SW480 (cell line): ENCODE measurements around the gene ERLEC1.
"Not testable (repeated sequence)": the region's sequence is repeated elsewhere in the genome, so short reads cannot be mapped to it uniquely, and the experiment has no call there.

ENCODE experiments used
- DNase-seq: peaks from one replicate; pipeline ENCODE4 v3.0.0-alpha.2; 2016; ENCODE audit warnings: low spot score

The ERLEC1 gene

DNA sequence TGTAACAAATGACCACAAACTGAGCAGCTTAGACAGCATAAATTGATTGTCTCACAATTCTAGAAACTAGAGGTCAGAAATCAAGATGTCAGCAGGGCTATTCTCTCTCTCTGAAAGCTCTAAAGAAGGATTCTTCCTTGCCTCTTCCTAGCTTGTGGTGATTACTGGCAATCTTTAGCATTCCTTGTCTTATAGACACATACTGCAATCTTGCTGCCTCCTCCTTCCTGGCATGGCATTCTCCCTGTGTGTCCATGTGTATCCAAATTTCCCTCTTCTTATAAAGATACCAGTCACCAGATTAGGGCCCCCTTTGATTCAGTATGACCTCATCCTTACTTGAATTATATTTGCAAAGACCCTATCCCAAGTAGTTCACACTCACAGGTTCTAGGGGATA, 2.4 kb upstream of the ERLEC1 start:
- DNase-seq: no peak

DNA sequence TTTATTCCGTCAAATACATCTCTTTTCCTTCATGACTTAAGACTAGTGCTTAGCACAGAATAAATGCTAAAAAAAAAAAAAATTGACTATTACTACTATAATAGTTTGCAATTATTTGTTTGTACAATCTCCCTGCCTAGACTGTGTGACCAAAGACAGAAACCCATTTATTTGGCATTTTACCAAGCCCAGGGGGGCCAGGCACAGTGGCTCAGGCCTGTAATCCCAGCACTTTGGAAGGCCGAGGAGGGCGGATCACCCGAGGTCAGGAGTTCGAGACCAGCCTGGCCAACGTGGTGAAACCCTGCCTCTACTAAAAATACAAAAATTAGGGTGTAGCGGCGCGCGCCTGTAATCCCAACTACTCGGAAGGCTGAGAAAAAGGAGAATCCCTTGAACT, 1.5 kb upstream of the ERLEC1 start:
- no peak for DNase-seq

DNA sequence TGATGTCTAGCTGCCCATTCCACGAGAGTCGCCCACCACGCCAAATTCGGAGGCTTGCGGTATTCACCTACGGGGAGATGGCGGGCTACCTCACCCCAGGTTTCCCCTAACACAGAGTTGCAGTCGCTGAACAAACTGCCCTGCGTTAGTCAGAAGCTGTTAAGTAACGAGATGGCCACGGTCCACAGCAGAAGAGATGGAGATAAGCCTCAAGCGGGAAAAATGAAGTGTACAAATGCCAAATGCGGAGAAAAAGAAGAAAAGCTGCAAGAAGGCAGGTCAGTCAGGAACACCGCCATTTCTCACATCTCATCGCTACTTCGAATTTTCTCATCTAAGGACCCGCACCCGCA, 516 bp upstream of the ERLEC1 start:
- peak; percentile 25 for DNase-seq

DNA sequence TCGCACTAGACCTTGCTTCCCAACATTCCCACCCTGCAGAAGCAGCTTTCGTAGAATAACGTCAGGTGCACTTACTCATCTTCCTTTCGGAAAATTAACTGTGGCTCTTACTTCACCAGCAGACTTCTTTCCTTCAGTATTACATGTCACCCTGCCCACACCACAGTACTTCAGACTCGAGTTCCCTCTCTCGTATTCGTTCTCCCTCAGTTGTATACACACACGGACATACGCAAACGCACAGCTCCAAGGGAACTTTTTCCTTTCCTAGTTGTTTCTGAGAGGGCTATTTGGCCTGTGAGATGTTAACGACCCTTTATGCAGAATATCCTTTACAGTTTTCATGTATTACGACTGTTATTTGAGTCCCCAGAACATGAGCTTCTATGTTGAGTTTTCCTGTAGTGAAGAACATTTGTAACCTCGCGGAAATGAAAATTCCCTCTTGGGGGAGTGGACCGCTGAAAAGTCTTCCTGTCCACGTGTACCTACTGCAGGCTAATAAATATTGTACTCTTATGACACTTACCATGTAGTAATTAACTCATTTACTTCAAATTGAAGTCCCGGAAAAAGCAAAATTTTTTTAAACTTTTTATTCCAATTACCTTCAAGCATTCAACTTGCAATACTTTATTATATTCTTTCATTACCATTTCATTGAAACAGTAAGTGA, 908 bp downstream of the ERLEC1 start:
- DNase-seq: peak; percentile 46

- DNase-seq: no peak
These were observed 6.4 kb downstream of the ERLEC1 start for GRCh38 chr2:53793261-53793660.

DNA sequence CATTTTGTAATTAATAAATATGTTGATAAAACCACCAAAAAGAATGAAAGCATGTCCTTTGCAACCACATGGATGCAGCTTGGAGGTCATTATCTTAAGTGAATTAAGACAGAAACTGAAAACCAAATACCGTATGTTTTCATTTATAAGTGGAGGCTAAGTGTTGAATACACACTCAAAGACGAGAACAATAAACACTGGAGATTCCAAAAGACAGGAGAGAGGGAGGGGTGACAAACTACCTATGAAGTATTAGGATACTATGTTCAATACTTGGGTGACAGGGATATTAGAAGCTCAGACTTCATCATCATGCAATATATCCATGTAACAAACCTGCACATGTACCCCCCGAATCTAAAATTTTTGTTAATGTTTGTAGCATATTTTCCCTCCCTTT, 7.0 kb downstream of the ERLEC1 start:
- no peak for DNase-seq

- no peak for DNase-seq
These were observed 14.7 kb downstream of the ERLEC1 start for GRCh38 chr2:53801547-53801946.

- no peak for DNase-seq
These were observed 15.8 kb downstream of the ERLEC1 start for GRCh38 chr2:53802617-53803151.

- DNase-seq: no peak
These were observed 24.8 kb downstream of the ERLEC1 start for GRCh38 chr2:53811601-53812000.

- DNase-seq: no peak
These were observed 26.3 kb downstream of the ERLEC1 start for GRCh38 chr2:53813151-53813550.

DNA sequence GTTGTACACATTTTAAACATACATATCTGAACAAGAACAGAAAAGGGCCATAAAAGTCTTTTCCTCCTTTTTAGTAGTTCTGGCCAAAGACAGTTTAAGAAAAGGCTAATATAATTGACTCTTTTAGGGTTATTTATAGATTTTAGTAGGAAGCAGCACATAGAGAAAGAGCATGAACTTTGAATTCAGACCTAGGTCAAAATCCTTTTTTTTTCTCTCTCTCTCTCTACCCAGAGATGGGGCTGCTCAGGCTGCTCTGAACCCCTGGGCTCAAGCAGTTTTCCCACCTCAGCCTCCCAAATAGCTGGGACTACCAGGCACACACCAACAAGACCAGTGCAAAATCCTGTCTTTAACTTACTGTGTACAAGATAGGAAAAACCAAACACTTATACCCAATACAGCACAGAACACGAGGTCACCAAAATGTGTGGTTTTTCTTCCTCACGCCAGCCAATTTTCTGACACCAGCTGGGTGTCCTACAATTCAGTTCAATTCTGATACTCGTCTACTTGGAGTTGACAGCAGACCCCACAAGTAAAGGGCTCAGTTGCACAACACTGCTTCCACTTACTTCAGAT, 32.1 kb downstream of the ERLEC1 start:
- no peak for DNase-seq

GRCh38 chr2:53819634-53820033, 32.8 kb downstream of the ERLEC1 start:
- DNase-seq: no peak

DNA sequence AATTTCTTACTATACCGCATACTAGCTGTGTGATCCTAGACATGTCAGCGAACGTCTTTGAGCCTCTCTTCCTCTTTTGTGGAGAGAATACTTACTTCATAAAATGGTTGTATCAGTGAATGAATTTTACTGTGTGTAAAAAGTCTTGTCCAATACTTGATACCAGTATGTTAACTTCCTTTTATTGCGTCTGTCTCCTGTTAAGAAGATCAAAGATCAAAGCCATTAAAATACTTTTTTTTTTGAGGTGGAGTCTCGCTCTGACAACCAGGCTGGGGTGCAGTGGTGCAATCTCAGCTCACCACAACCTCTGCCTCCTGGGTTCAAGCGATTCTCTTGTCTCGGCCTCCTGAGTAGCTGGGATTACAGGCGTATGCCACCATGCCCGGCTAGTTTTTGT, 33.2 kb downstream of the ERLEC1 start:
- DNase-seq: no peak

DNA sequence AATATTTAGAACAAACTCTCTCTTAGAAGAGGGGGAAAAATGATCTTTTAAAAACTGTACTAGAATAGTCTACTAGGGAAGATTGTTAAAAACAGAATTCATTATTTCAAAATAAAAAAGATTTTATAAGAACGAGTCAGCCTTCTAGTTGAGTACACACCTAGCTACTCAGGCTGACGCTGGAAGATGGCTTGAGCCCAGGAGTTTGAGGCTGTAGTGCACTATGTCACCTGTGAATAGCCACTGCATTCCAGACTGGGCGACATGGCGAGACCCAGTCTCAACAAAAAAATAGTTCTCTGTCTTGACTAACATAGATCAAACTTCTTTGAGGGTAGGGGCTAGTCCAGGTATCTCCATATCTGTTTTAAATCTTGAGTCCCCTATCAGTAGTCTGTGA, 33.9 kb downstream of the ERLEC1 start:
- no peak for DNase-seq

DNA sequence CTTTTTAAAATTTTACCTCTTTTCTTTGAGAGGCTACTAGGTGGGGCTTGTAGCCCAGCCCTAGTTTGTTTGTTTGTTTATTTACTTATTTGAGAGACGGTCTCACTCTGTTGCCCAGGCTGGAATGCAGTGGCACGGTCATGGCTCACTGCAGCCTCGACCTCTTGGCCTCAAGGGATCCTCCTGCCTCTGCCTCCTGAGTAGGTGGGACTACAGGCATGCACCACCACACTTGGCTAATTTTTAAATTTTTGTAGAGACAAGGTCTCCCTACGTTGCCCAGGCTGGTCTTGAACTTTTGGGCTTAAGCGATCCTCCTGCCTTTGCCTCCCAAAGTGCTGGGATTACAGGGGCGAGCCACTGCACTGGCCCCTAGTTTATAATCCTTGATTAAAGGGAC, 35.0 kb downstream of the ERLEC1 start:
- DNase-seq: no peak

- DNase-seq: not testable (repeated sequence)
These were observed 36.8 kb downstream of the ERLEC1 start for GRCh38 chr2:53823639-53824038.

DNA sequence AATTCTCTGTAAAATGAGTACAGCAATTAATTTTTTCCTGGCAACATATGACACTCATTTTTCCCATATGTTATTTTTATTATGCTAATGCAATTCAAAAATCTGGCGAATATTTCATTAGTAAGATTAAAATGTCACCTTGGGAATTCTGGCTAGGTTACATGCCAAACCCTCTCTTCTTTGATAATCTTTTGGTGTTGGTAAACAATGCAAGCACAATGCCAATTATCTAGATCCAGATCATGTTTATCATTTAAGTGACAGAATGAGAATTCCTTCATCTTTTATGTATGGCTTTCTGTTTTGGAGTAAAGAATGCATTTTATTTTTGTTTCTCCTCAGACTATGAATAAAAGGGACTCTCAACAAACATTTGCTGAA, 39.2 kb downstream of the ERLEC1 start:
- DNase-seq: no peak

- no peak for DNase-seq
These were observed 39.9 kb downstream of the ERLEC1 start for GRCh38 chr2:53826587-53827397.

GRCh38 chr2:53827398-53828175, 40.7 kb downstream of the ERLEC1 start:
- no peak for DNase-seq

GRCh38 chr2:53828331-53828730, 41.5 kb downstream of the ERLEC1 start:
- no peak for DNase-seq

- no peak for DNase-seq
These were observed 42.6 kb downstream of the ERLEC1 start for GRCh38 chr2:53829273-53829979.

- DNase-seq: not testable (repeated sequence)
These were observed 43.1 kb downstream of the ERLEC1 start for GRCh38 chr2:53829980-53830290.
